PC-9 (cell line): ENCODE results near the gene YTHDC2.

Experiments used
- EZH2 ChIP-seq: fragments of 200-600 bp; sonication (generic); IDR thresholded peaks from 2 replicates; pipeline ENCODE4 v1.8.0; 2017; ENCODE audit warnings: antibody characterized with exemption, low read depth
- TF ChIP-seq, protein P1 (sequence below): fragments of 200-600 bp; sonication (generic); conservative IDR thresholded peaks from 2 replicates; pipeline ENCODE4 v1.6.1; 2017; ENCODE audit warnings: mixed run types, antibody characterized with exemption, mild to moderate bottlenecking, moderate library complexity

DNA sequence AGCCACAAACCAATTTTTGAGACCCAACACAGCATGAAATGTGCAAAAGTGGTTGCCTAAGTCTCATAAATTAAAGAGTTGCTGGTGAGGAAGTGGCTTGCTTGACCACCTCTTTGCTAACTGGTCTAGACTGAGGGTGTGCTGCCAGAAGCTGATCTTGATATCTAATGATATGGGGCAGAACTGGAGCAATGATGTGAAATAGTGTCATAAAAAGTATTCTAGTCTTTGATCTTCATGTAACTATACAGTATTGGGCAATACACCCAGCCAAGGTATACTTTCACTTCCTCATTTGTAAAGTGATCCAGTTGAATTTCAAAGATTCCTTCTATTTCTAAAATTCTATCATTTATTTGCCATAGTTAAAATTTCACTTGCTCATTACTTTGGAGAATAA lies 5.9 kb upstream of the YTHDC2 start:
- TF ChIP-seq, protein P1, sequence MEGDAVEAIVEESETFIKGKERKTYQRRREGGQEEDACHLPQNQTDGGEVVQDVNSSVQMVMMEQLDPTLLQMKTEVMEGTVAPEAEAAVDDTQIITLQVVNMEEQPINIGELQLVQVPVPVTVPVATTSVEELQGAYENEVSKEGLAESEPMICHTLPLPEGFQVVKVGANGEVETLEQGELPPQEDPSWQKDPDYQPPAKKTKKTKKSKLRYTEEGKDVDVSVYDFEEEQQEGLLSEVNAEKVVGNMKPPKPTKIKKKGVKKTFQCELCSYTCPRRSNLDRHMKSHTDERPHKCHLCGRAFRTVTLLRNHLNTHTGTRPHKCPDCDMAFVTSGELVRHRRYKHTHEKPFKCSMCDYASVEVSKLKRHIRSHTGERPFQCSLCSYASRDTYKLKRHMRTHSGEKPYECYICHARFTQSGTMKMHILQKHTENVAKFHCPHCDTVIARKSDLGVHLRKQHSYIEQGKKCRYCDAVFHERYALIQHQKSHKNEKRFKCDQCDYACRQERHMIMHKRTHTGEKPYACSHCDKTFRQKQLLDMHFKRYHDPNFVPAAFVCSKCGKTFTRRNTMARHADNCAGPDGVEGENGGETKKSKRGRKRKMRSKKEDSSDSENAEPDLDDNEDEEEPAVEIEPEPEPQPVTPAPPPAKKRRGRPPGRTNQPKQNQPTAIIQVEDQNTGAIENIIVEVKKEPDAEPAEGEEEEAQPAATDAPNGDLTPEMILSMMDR, result no peak
- TF ChIP-seq EZH2, result no peak
